Activated CD8-positive, alpha-beta T cell treated with anti-CD3 and anti-CD28 coated beads for 36 hours (primary cell): ENCODE measurements around the gene MAP3K4. TPM values are rescaled to one million over a fixed set of nuclear protein-coding genes. Genes with fewer than 3 reads are reported as not detected.

Experiments
- ATAC-seq: fragments of 200-7000 bp; cut with Tn5 transposase; one replicate; pipeline ENCODE4 v1.10.0; 2021; ENCODE audit warnings: mild to moderate bottlenecking, moderate library complexity
- CTCF ChIA-PET: fragments of 350-600 bp; sonication (Branson Sonifier 250); formaldehyde crosslinking; loops from one replicate; lab custom pipeline; 2021; ENCODE audit warnings: antibody characterized with exemption; lab: Charles Lee
- POLR2A ChIA-PET: fragments of 350-600 bp; sonication (Branson Sonifier 250); formaldehyde crosslinking; loops from one replicate; lab custom pipeline; 2021; ENCODE audit warnings: antibody characterized with exemption; lab: Charles Lee
- DNase-seq: peaks from one replicate; pipeline ENCODE4 v3.0.0-alpha.2; 2020
- H3K27ac Mint-ChIP-seq: one replicate; pipeline ENCODE4 v1.8.0; 2021; ENCODE audit warnings: mild to moderate bottlenecking, mixed read lengths
- H3K27me3 Mint-ChIP-seq: one replicate; pipeline ENCODE4 v1.8.0; 2021; ENCODE audit warnings: mixed read lengths
- H3K36me3 Mint-ChIP-seq: one replicate; pipeline ENCODE4 v1.8.0; 2021; ENCODE audit warnings: low read depth, mixed read lengths
- H3K4me1 Mint-ChIP-seq: one replicate; pipeline ENCODE4 v1.8.0; 2021; ENCODE audit warnings: low read depth, mixed read lengths
- H3K4me3 Mint-ChIP-seq: one replicate; pipeline ENCODE4 v1.8.0; 2021; ENCODE audit warnings: mild to moderate bottlenecking, moderate library complexity, mixed read lengths
- H3K9me3 Mint-ChIP-seq: one replicate; pipeline ENCODE4 v1.8.0; 2021; ENCODE audit warnings: mixed read lengths
- CTCF ChIP-seq: fragments of 200-600 bp; IDR thresholded peaks from one replicate; pipeline ENCODE4 v1.8.0; 2022; ENCODE audit warnings: antibody characterized with exemption, mild to moderate bottlenecking
- intact Hi-C: fragments of 100-400 bp; cut with micrococcal nuclease; formaldehyde crosslinking; loops from one replicate; pipeline ENCODE4 v1.10.0; 2022
- total RNA-seq, 2 experiments: library from RNA; stranded (reverse); gene quantifications; one replicate each; pipeline ENCODE4 v1.2.3, GENCODE V29; 2021

MAP3K4 gene
- total RNA-seq, 2 experiments from 2014 or later, result 31.3 to 48.7 TPM

GRCh38 chr6:161094955-161095354, 103.4 kb downstream of the MAP3K4 start:
- Mint-ChIP-seq H3K4me3 (no peak overlapping the region), H3K27ac (no peak overlapping the region), H3K4me1 (no peaks in the 10 kb centered on the region), H3K27me3 (no peaks in the 10 kb centered on the region), H3K9me3 (no peaks in the 10 kb centered on the region), H3K36me3 (peaks cover 30% of the 10 kb centered on the region)
- TF ChIP-seq CTCF, result no peak
- intact Hi-C loops, result no loop called here
- POLR2A ChIA-PET, result no interaction called here
- no peak for DNase-seq
- CTCF ChIA-PET, result interaction anchor here (1.3 kb wide), 1 partner anchor 276 kb away, joined by 3 read pairs; no protein-coding TSS in a partner anchor
- ATAC-seq, result no peak

- Mint-ChIP-seq H3K27me3 (no peaks in the 10 kb centered on the region), H3K36me3 (peaks cover 28% of the 10 kb centered on the region), H3K4me1 (no peaks in the 10 kb centered on the region), H3K4me3 (no peak overlapping the region), H3K27ac (no peak overlapping the region), H3K9me3 (no peaks in the 10 kb centered on the region)
- POLR2A ChIA-PET, result interaction anchor here (0.6 kb wide), 1 partner anchor 13 kb away, joined by 3 read pairs; no protein-coding TSS in a partner anchor
- TF ChIP-seq CTCF, result no peak
- ATAC-seq (no peak), DNase-seq (no peak)
- CTCF ChIA-PET, result interaction anchor here (0.6 to 2.0 kb wide), 4 partner anchors 16 to 575 kb away, joined by 3 to 4 read pairs (median 3); no protein-coding TSS in a partner anchor
- intact Hi-C loops, result no loop called here
Observed at GRCh38 chr6:161095916-161096315, 104.3 kb downstream of the MAP3K4 start.

- Mint-ChIP-seq H3K36me3 (peaks cover 31% of the 10 kb centered on the region), H3K4me1 (peaks cover 2% of the 10 kb centered on the region), H3K27me3 (no peaks in the 10 kb centered on the region), H3K27ac (no peak overlapping the region), H3K4me3 (no peak overlapping the region), H3K9me3 (no peaks in the 10 kb centered on the region)
- ChIA-PET CTCF (no interaction called here), POLR2A (no interaction called here)
- ATAC-seq (no peak), DNase-seq (no peak)
- intact Hi-C loops, result no loop called here
- no peak for TF ChIP-seq CTCF
Observed at GRCh38 chr6:161100072-161100471, 108.5 kb downstream of the MAP3K4 start.

- ATAC-seq (no peak), DNase-seq (no peak)
- Mint-ChIP-seq H3K27me3 (no peaks in the 10 kb centered on the region), H3K4me1 (peaks cover 2% of the 10 kb centered on the region), H3K36me3 (peaks cover 40% of the 10 kb centered on the region), H3K27ac (no peak overlapping the region), H3K4me3 (no peak overlapping the region), H3K9me3 (no peaks in the 10 kb centered on the region)
- intact Hi-C loops, result no loop called here
- POLR2A ChIA-PET, result interaction anchor here (0.8 kb wide), 1 partner anchor 172 kb away, joined by 4 read pairs; the partner anchor contains the start of gene AGPAT4
- TF ChIP-seq CTCF, result no peak
- CTCF ChIA-PET, result interaction anchor here (1.6 to 2.1 kb wide), 3 partner anchors 9 to 272 kb away, joined by 6 to 20 read pairs (median 7); no protein-coding TSS in a partner anchor
Observed at GRCh38 chr6:161101517-161101916, 109.9 kb downstream of the MAP3K4 start.

- no peak overlapping the region for H3K4me3 Mint-ChIP-seq
- no peak overlapping the region for H3K27ac Mint-ChIP-seq
- intact Hi-C loops, result no loop called here
- no peak for ATAC-seq
- ChIA-PET POLR2A (no interaction called here), CTCF (no interaction called here)
- peaks cover 38% of the 10 kb centered on the region for H3K36me3 Mint-ChIP-seq
- no peak for DNase-seq
- H3K9me3 Mint-ChIP-seq, result no peaks in the 10 kb centered on the region
- H3K4me1 Mint-ChIP-seq, result peaks cover 2% of the 10 kb centered on the region
- TF ChIP-seq CTCF, result no peak
- no peaks in the 10 kb centered on the region for H3K27me3 Mint-ChIP-seq
Observed at GRCh38 chr6:161103475-161103874, 111.9 kb downstream of the MAP3K4 start.
